ENCODE results near the gene MGAT4A. TPM values are rescaled to one million over a fixed set of nuclear protein-coding genes. Genes with fewer than 3 reads are reported as not detected.
A peak's percentile ranks its signal among the peaks of the same experiment; 100 is the strongest.

Gene MGAT4A
- total and polyA plus RNA-seq, 7 donors = 3.0 to 12.3 (median 8.0) TPM

DNA sequence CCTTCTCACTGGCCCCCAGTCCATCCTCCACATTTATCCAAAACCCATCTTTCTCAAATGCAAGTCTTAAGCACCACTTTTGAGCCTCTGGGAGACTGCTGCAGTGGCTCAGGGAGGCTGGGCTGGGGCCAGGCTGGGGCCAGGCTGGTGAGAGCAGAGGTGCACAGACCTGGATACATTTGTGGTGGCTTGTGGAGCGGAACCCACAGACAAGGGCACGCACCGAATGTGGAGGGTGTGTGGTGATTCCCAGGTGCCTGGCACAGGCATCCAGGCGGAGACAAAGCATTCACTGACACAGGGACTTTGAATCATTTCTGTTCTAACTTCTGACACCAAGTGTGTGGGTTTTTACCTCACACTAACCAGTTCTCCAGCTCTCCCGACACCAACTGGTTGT, 42.2 kb upstream of the MGAT4A start:
- Histone ChIP-seq H3K36me3 (ENCODE audit: insufficient read depth in 1 of 2, low read depth in 1 of 2) (no peaks in the 10 kb centered on the region), H3K27ac (no peak overlapping the region), H3K4me1 (no peaks in the 10 kb centered on the region), H3K27me3 (ENCODE audit: insufficient read depth in 3 of 3, low read length in 2 of 3) (peaks cover 0 to 11% (median 0%) of the 10 kb centered on the region in 3 donors), H3K9me3 (no peaks in the 10 kb centered on the region), H3K4me3 (no peak overlapping the region)
- intact Hi-C loops (cut with DNase I) = no loop called here
- DNase-seq (no peak), ATAC-seq (no peak)
- no peak for TF ChIP-seq CTCF (IDR thresholded peaks at IDR 0.05)
- 92 to 95% (median 95%) methylated on average over 5 of the region's 5 CpGs for WGBS, 3 donors

DNA sequence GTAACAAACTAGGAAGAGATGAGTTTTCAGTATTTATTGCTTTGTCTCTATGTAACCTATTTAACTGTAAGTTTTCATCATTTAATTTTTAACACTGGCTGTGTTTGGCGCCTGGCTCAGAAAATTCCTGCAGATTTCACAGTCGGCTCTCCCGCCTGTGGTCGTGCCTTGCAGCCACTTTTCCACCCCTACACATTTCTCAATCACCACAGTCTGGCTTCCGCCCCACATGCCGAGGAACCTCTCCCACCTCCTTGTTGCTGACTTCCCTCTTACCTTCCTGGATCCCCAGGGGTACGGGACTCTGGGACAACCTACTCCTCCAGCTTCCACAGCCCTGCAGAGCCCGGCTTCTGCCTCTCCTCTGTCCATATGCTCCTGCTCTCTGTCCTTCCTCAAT, 41.6 kb upstream of the MGAT4A start:
- no peaks in the 10 kb centered on the region for H3K36me3 ChIP-seq (ENCODE audit: insufficient read depth in 1 of 2, low read depth in 1 of 2)
- no peaks in the 10 kb centered on the region for H3K9me3 ChIP-seq
- no peaks in the 10 kb centered on the region for H3K4me1 ChIP-seq
- ATAC-seq (no peak), DNase-seq (no peak)
- H3K27ac ChIP-seq = no peak overlapping the region
- no peak overlapping the region for H3K4me3 ChIP-seq
- intact Hi-C loops (cut with DNase I) = no loop called here
- peaks cover 0 to 11% (median 0%) of the 10 kb centered on the region in 3 donors for H3K27me3 ChIP-seq (ENCODE audit: insufficient read depth in 3 of 3, low read length in 2 of 3)
- no peak for TF ChIP-seq CTCF (IDR thresholded peaks at IDR 0.05)
- WGBS, 3 donors = 38 to 56% (median 49%) methylated on average over 8 of the region's 8 CpGs

DNA sequence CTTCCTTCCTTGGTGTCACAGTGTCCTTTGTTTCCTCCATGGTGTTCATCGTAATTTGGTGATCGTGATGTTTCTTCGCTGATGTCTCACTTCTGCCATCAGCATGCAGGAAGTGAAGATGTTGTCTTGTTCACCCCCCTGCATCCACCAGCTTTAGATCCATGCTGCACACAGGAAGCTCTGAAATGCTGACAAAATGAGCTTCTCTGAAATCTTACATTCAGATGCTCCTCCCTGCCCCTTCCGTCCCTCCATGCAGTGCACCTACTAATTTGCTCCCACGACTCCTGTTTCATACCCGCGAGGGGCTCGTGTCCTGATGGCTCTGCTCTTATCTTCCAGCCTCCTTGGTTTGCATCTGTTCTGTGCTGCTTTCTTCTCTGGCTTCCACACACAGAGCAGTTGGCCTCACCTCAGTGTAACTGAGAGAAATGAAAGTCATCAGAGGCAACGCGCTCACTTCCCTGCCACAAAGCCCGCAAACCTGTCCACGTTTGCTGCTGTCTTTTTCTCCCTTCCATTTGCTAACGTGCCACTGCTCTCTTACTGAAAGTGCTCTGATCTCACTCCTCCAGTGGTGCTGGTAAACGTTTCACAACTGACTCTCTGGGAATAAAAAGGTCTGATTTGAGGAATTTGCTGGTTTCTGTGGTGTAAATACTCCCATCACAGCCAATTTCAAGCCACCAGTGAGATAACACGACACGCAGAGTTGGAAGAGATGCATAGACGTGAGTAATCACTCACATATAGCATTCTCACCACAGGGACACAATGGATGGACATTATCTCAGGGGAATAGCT, 41.0 kb upstream of the MGAT4A start:
- Histone ChIP-seq H3K4me1 (no peaks in the 10 kb centered on the region), H3K4me3 (peak overlapping the region; percentile 27), H3K36me3 (ENCODE audit: insufficient read depth in 1 of 2, low read depth in 1 of 2) (no peaks in the 10 kb centered on the region), H3K27ac (no peak overlapping the region), H3K9me3 (no peaks in the 10 kb centered on the region), H3K27me3 (ENCODE audit: insufficient read depth in 3 of 3, low read length in 2 of 3) (peaks cover 0 to 11% (median 0%) of the 10 kb centered on the region in 3 donors)
- ATAC-seq = peak in 1 of 4 donors; percentile 29
- TF ChIP-seq CTCF (IDR thresholded peaks at IDR 0.05) = no peak
- intact Hi-C loops (cut with DNase I) = no loop called here
- no peak for DNase-seq
- 51 to 58% (median 51%) methylated on average over 17 of the region's 17 CpGs for WGBS, 3 donors

DNA sequence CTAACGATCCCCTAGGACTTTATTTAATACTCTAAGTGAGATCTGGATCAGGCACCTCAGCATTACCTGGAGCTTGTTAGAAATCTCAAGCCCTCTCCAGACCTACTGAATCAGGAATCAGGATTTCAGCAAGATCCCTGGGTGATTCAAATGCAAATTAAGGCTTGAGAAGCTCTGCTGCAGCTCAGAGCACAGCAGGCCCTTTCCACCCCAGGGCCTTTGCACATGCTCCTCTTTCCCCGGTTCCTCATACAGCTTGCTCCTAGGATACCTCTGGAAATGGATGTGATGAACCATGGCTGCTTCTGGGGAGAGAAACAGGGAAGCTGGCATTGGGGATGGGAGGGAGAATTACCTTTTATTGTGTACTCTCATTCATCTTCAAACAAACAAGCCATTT, 40.3 kb upstream of the MGAT4A start:
- intact Hi-C loops (cut with DNase I) = no loop called here
- DNase-seq (no peak), ATAC-seq (no peak)
- Histone ChIP-seq H3K27ac (no peak overlapping the region), H3K4me3 (no peak overlapping the region), H3K36me3 (ENCODE audit: insufficient read depth in 1 of 2, low read depth in 1 of 2) (no peaks in the 10 kb centered on the region), H3K4me1 (no peaks in the 10 kb centered on the region), H3K9me3 (no peaks in the 10 kb centered on the region), H3K27me3 (ENCODE audit: insufficient read depth in 3 of 3, low read length in 2 of 3) (peaks cover 0 to 11% (median 0%) of the 10 kb centered on the region in 3 donors)
- 85 to 93% (median 92%) methylated on average over 2 of the region's 2 CpGs for WGBS, 3 donors
- TF ChIP-seq CTCF (IDR thresholded peaks at IDR 0.05) = no peak

Measured in psoas muscle (tissue), 8 donors.